HG02938 (cell line): ENCODE measurements around the gene ZER1.

Experiments used
- ATAC-seq: cut with Tn5 transposase; IDR thresholded peaks from one replicate; pipeline ENCODE4 v1.9.1; 2021; ENCODE audit warnings: mild to moderate bottlenecking, moderate library complexity; ENCODE audit not compliant: unreplicated experiment

ZER1 gene

DNA sequence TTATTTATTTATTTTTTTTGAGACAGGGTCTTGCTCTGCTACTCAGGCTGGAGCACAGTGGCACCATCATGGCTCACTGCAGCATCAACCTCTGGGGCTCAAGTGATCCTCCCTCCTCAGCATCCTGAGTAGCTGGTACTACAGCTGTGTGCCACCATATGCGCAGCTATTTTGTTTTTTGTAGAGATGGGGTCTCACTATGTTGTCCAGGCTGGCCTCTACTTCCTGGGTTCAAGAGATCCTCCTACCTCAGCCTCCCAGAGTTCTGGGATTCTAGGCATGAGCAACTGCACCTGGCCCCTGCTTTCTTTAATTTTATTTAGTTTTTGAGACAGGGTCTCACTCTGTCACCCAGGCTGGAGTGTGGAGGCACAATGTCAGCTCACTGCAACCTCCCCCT lies 28.3 kb downstream of the ZER1 start:
- ATAC-seq: no peak

DNA sequence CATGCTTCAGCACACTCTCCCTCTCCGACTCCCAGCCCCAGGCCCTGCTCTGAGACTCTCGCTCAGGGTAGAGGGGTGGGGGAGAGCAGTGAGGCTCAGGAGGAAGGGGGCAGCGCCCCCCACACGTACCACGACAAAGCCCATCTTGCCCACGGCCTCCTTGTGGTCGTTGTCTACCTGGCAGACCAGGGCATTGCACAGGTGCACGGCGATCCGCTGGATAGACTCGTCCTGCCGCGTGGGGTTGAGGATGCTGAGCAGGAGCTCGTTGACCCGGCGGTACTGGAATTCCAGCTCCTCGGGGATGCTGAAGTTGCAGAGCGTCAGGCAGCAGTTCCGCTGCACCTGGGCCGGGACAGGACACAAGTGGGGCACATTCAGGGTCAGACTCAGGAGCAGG lies 29.3 kb downstream of the ZER1 start:
- no peak for ATAC-seq

DNA sequence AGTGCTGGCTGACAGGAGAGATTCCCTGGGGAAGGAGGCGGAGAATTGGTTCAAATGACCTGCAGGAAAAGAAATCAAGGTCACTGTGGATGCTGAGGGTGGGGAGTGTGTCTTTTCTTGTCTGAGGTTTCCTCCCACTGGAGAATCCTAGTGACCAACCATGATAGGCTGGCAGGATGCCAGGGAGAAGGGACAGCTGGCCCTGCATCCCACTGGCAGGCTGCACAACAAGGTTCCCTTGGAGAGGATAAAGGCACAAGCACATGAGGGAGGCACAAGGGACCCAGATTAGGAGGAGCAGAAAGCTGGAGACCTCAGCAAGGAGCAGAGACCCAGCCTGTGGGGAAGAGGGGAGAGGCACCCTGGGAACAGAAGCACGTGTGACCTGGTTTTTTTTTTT lies 36.4 kb downstream of the ZER1 start:
- no peak for ATAC-seq

DNA sequence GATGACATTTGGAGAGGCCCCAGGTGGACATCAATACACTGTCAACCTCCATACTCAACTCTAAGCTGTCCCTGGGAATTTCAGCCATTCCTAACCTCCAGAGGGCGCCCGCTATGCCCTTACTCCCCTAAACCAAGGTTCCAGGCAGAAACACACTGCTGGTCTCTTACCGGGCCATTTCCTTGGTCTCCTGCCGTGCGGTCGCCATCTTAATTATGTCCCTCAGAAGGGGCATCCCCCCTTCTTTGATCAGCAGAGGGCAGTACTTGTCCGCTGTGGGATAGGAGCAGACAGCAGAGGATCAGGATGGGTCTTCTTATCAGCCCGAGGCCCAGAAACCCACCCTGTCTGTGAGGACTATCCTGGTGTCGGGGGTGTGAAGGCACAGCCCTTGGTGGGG lies 38.5 kb downstream of the ZER1 start:
- ATAC-seq: no peak

DNA sequence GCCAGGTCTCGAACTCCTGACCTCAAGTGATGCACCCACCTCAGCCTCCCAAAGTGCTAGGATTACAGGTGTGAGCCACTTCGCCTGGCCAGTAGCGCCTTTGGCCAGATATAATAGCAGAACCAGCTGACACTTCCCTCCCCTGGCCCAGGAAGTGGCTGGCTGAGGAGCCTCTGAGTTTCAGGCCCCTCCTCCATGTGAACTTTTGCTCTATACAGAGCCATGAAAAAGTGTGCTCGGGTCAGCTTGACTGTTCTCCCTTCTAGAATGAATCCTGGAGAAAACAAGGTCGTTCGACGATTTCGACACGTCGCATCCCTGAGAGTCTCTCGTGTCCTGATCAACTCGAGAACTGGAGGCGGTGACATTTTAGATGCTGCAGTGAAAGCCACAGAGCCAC lies 39.2 kb downstream of the ZER1 start:
- ATAC-seq: no peak

DNA sequence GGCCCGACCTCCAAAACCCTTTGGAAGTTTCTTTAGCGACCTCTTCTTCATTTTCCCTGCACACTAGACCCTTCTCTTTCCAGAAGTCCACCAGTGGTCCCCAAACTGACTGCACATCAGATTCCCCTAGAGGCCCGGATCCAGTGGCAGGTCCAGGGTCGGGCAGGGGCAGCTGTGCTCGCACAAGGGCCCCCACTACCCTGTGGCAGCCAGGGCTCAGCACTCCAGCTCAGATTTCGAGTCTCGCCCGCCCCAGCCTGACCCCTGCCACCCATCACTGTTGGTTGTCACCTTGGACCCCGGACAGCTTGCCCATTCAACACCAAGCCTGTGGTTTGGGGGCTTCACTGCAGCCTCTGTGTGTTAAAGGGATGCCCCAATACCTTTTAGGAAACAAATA lies 40.0 kb downstream of the ZER1 start:
- ATAC-seq: no peak

DNA sequence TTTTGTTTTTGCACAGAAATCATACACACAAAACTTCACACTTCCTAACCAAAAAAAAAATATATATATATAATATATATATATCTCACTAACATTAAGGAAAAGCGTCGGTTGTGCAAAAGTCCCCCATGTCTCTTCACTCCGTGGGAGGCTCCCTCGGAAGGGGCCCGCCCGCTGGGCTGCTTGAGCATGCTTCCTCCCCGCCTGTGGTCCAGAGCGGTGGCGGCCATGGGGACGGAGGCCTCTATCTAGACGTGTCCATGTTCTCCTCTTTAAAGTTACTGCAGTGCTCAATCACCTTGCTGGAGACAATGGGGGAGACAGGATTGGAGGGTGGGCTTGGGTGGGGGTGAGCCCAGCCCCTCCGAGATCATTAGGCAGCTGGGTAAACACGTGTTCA lies 40.6 kb downstream of the ZER1 start:
- no peak for ATAC-seq

DNA sequence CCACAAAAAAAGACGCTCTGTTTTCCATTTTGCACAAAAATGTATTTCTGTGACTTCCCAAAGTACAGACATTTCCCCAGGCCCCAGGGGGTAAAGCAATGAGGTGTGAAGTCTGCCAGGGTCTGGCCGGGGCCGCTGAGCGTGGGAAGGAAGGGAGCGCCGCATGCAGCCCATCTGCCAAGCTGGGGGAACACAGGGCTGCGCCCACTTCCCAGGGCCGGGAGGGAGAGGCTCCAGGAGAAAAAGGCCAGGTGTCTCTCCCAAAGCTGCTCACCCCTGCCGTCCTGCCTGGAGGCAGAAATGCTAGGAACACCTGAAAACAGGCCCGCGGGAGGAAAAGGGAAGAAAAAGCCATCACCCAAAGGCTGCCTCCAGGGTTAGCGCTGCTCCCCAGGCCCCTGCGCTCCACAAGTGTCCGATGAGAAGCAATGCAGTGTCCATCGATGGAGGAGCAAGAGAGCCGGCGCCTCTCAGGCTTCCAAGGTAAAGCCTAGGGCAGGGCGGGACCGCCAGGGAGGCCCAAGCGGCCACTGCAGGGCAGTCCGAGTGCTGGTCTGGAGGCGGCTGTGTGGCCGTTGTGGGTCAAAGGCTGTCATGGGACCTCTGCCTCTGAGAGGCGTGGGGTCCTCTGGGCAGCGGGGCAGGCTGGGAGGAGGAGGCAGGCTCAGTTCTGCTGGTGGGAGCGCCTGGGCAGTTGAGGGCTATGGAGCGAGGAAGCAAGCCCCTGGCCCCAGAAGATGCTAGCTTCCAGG lies 41.8 kb downstream of the ZER1 start:
- ATAC-seq: no peak

DNA sequence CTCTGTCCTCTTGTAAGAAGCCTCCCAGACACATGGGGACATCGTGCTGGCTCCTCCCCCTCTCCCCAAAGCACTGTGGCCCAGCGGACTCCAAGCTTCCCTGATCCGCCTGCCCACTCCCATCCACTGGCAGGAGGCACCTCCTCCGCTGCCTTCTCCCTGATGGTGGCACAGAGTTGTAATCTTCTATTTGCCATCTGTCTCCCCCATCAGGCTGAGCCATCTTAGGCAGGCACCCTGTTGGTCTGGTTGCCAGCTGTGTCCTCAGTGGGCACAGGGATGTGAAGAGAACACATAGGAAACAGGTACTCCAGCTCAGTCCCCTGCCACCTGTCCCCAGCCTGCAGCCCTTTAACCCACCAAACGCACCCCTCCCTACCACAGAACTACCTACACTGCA lies 42.4 kb downstream of the ZER1 start:
- no peak for ATAC-seq

DNA sequence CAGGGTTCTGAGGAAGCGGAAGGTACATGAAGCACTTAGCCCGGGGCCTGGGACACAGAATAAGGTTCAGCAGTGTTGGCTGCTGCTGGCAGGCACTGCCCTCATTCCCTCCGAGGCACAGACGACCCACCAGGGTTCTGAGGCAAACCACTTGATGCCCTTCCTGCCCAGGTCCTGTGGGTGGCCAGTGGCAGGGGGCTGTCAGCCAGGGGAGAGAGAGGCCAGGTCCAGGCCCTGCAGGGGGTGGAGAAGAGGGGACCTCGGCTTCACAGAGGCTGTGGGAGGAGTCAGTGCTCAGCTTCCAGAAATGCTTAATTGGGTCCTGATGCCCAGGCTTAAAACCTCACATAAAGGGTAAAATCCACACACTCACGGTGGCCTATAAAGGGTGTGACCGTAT lies 43.4 kb downstream of the ZER1 start:
- ATAC-seq: no peak

DNA sequence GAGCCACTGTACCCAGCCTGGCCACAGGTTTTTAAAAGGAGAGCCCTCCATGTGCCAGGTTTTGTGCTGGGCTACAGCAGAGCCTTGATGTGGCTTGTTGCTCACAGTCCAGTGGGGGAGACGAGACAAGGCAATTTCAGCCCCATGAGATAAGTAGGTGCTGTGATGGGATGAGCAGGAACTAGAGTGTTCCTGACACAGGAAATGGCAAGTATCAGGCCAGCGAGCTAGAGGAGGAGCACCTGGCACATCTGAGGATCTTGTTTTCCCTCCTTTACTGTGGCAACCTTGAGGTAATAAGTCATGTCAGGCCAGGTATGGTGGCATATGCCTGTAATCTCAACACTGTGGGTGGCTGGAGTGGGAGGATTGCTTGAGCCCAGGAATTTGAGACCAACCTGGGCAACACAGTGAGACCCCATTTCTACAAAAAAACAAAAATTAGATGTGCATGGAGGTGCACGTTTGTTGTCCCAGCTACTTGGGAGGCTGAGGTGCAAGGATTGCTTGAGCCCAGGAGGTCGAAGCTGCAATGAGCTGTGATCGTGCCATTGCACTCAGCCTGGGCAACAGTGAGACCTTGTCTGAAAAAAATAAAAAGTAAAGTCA lies 44.0 kb downstream of the ZER1 start:
- no peak for ATAC-seq

DNA sequence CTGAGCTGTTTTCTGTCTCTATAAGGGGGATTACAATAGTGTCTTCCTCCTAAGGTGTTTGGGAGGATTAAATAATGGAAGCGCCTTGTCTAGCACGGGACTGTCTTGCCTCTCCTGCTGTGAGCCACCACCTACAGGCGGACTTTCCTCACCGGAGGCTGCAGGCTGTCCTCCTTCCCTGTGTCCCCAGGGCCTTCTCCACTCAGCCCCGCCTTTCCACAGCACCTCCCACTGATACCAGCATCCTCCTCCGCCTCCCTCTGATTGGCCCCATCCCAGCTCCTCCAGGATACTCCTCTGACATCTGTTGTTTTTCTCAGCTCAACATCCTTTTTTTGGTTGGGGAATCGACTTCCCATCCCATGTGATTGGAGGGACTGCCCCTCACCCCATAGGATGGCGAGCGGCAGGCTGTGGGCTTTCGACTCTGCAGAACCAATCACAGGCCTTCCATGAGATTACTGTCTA lies 46.9 kb downstream of the ZER1 start:
- ATAC-seq: no peak

DNA sequence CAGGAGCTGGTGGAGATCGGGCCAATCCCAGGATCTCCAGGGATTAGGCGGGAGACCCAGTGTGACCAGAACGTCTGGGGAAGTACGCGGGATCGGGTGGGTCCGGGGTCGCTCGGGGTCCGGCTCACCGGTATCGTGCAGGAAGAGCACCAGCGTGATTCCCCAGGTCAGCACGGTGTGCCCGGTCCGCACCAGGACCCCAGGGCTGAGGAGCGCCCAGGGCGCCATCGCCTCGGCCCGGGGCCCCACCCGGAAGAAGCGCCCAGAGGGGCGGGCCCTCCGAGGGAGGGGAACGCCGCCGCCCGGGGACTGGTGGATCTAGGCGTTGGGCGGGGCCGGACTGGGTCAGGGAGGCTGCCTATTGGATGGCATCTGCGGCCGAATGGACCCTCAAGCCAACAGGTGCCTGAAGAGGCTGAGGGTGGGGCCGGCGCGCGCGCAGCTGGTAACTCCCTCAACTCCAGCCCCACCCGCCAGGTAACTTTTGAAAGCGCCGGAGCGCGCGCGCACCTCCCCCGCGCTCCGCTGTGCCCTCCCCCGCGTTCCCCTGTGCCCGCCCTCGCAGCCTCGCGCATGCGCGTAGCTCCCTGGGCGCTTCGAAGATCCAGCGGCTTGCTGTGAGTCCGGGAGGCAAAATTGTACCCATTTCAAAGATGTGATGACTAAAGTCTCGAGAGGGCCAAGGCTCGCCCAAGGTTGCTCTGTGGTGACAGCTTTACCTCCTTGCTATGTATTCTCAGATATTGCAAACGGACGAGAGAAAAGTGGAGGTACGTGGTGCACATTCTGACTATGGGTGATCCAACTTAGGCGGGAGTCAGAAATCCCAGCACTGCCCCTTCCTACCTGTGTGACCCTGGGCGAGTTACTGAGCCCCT lies 47.6 kb downstream of the ZER1 start, which contains the start of gene ZDHHC12:
Gene ZDHHC12, minus strand, starts transcription at position 262 of the 878 bp plus-strand sequence. Its CDS starts 34 bp downstream, at position 228.
- peak; percentile 92 for ATAC-seq

DNA sequence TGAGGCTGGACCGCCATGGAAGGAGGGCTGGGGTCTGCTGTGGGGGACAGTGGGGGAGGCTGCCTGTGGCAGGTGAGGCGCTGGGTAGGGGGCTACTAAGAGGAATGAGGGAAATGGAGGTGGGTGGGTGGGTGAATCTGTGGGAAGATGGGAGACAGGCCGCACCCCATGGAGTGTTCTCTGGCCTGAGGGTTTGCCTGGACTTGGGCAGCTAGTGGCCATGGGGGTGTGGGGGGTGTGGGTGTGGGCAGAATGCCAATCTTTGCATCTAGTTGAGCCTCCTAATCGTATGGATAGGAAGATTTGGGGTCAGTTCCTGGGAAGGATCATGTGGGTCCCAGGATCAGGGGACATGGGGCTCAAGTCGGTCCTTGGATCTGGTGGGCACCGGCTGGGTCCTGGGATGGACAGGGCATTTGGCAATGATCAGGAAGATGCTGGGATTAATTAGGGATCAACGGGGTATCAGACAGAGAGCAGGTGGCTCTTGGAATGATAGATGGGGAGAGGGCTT lies 48.3 kb downstream of the ZER1 start:
- ATAC-seq: no peak

DNA sequence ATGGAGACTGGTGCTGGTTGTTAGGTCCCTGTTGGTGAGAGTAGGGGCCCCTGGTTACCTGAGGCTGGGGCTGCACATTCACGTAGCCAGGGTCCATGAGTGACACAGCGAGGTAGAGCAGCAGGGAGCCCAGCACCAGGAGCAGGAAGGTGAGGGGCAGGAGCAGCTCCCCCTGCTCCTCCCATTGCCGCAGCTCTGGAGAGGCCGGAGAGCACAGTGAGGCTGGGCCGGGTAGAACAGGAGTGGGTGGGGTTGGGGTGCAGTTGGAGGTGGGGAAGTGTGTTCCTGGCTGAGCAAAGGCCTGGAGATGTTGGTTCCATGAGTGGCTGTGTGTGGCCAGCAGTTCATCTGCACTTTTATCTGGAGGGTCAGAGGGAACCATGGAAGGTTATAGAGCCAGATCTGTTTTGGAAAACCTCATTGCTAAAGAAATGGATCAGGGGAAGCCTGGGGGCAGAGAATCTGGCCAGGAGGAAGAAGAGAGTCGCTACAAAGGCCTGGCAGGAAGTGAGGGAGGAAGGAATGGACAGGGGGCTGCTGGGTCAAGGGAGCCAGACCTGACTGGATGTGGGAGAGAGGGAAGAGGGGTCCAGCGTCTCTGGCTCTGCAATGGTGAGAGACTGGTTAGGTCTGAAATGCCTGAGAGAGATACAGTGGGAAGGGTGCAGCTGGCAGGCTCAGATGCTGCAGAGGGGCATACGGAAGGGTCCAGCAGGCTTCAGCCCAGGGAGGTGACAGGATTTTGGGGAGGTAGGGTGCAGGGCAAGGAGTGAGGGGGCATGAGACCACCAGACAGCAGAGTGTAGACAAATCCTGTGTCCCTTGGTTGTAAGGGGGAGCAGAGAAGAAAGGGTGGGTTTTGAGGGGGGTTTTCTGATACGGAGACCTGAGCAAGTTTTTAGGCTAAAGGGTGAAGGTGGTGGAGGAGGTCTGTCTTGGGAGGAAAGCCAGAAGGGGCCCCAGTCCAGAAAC lies 49.1 kb downstream of the ZER1 start:
- no peak for ATAC-seq

DNA sequence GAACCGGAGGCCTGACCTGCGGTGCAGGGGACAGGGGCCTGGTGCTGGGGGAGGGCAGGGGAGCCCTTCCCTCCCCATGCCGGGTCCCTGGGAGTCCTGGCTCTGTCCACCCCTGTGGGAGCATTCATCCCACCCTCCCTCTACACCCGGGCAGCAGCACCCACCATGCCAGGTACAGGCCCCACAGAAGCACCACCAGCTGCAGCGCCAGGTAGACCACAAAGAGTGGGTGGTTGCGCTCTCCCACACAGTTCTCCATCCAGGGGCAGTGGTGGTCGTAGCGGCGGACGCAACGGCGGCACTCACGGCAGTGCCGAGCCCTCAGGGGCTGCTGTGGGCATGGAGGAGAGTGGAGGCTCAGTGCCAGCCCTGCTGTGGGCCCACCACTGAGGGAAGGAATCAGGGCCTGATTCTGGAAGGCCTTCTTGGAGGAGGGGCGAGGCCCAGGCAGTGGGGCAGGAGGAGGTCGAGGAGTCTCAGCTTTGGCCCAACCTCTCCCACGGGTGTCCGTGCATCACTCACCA lies 50.2 kb downstream of the ZER1 start:
- ATAC-seq: no peak

DNA sequence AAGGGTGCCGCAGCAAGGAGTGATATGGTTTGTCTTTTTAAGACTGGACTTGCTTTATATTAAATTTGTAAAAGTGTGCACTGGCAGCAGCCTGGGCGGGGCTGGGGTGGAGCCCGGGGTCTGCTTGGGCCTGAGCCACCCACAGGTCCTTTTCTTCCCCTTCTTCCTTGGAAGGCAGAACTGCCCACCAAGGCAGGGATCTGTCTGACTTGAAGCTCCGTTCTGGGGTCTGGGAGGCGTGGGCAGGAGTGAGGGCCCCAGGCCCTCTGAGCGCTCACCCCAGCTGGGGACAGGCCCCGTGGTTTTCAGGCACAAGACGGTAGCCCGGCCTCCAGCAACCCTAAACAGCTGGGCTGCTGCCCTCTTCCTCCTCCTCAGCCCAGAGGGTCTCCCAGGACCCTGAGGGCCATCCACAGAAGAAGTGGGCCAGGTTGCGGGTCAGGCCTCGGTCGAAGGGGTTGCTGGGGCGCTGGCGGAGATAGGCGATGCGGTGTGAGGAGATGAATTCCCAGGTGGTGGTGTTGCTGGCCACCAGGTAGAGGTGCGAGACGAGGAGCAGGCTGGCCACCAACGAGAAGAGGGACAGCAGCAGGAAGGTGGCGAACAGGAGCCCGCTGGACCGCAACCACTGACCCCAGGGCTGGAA lies 50.8 kb downstream of the ZER1 start:
- ATAC-seq: no peak

DNA sequence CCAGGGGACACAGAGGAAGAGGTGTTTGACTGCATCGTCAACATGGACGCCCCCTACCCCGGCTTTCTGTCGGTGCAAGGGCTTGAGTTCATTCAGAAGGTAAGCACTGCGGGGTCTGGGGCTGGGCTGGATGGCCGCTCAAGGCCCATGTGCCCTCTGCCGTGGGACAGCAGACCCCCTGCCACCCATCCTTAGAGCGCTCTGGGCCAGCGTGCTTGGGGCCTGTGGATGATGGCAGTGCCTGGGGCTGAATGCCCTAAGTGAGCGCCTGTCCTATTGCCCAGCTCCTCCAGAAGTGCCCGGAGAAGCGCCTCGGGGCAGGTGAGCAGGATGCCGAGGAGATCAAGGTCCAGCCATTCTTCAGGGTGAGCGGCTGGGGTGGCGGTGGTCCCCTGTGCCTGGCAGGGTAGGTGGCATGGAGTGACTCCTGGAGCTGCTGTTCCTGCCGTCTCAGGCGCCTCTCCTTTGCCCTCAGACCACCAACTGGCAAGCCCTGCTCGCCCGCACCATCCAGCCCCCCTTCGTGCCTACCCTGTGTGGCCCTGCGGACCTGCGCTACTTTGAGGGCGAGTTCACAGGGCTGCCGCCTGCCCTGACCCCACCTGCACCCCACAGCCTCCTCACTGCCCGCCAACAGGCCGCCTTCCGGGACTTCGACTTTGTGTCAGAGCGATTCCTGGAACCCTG lies 51.7 kb downstream of the ZER1 start:
- ATAC-seq: no peak

DNA sequence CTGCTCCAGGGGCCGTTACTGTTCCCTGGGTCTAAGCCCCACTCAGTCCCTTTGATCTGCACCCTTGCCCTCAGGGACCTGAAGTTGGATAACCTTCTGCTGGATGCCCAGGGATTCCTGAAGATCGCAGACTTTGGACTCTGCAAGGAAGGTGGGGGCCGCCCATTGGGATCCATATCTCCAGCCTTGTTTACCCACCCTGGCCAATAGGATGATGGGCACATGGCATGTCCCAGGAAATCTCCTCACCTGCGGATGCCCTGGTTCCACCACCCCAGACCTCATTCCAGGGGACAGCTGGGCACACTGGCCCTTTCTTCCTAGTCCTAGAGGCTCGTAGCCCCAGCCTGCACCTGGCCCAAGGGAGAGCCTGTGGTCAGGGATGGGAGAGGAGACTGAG lies 53.3 kb downstream of the ZER1 start:
- ATAC-seq: no peak
